ENCODE data around the gene ARHGAP8.

DNA sequence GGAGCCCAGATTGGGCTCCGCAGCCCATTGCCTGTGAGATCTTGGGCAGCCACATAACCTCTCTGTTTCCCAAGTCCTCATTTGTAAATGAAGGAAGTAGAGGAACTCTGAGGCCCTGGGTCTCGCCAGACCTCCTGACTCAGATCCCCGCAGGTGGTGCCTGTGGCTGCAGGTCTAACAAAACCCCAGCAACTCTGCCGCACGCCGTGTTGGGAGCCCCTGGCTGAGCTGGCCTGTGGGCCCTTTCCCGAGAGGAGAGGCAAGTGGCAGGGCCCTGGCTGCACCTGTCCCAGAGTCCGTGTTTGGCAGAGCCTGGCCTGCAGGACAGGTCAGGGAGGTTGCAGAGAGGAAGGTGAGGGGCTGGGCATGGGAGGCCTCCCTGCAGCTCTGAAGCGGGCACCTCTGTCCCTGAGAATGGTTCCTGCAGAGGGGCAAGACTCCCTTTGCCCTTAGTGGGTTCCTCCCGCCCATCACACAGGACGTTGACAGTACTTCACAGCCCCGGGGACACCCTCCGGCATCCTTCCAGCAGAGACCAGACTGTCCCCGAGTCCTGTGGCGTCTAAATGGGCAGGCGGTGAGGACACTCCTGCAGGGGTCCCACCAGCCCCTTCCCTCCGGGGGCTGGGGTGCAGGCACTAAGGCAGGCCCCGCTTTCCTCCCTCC is 67.7 kb downstream of the ARHGAP8 start:
- TF ChIP-seq, protein P1, sequence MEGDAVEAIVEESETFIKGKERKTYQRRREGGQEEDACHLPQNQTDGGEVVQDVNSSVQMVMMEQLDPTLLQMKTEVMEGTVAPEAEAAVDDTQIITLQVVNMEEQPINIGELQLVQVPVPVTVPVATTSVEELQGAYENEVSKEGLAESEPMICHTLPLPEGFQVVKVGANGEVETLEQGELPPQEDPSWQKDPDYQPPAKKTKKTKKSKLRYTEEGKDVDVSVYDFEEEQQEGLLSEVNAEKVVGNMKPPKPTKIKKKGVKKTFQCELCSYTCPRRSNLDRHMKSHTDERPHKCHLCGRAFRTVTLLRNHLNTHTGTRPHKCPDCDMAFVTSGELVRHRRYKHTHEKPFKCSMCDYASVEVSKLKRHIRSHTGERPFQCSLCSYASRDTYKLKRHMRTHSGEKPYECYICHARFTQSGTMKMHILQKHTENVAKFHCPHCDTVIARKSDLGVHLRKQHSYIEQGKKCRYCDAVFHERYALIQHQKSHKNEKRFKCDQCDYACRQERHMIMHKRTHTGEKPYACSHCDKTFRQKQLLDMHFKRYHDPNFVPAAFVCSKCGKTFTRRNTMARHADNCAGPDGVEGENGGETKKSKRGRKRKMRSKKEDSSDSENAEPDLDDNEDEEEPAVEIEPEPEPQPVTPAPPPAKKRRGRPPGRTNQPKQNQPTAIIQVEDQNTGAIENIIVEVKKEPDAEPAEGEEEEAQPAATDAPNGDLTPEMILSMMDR (conservative IDR thresholded peaks at IDR 0.05 in 1 of 2, IDR thresholded peaks at IDR 0.05 in 1 of 2; ENCODE audit: low read depth in 1 of 2, low read length in 2 of 2): no peak
- no peak for TF ChIP-seq EZH2 (IDR thresholded peaks at IDR 0.05; ENCODE audit: low read length, missing control alignments)
